Hematopoietic multipotent progenitor cell treated with erythropoietin and hydrocortisone succinate and interleukin-3 and kit ligand, for 6 days (in vitro differentiated cells): ENCODE results near the gene HDAC9.

Experiments used
- DNase-seq: peaks from one replicate; pipeline ENCODE4 v3.0.0-alpha.2; 2015

HDAC9 gene

DNA sequence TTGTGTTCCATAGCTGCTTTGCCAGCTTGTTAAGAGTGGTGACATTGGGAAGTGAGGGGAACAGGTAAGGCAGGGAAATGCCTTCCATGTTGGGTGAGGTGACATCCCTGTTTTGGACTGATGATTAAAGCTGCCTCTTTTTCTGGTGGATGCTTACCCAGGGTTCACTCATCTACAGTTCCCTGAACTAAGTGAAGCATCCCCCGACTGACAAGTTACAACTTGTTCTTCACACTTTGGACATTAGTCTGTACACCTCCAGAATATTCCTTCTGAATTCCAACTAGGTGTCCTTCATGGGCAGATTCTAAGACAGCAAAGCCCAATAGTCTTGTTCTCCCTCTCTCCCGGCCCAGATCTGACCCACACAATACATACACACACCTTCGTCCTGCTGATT is 63.4 kb downstream of the HDAC9 start:
- DNase-seq, result no peak

GRCh38 chr7:18559756-18560155 is 64.2 kb downstream of the HDAC9 start:
- no peak for DNase-seq

DNA sequence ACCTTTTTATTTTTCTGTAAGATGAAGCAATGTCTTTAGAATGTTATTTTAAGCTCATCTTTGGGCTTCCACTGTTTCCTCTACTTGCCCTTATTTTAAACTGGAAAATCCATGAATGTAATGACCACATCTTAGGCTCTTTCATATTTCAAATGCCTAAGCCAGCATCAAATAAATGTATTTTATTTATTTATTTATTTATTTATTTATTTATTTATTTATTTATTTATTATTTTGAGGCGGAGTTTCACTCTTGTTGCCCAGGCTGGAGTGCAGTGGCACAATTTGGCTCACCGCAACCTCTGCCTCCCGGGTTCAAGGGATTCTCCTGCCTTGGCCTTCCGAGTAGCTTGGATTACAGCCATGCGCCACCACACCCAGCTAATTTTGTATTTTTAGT is 69.2 kb downstream of the HDAC9 start:
- DNase-seq, result no peak

- DNase-seq, result no peak
These were observed 69.8 kb downstream of the HDAC9 start for GRCh38 chr7:18565337-18565736.

DNA sequence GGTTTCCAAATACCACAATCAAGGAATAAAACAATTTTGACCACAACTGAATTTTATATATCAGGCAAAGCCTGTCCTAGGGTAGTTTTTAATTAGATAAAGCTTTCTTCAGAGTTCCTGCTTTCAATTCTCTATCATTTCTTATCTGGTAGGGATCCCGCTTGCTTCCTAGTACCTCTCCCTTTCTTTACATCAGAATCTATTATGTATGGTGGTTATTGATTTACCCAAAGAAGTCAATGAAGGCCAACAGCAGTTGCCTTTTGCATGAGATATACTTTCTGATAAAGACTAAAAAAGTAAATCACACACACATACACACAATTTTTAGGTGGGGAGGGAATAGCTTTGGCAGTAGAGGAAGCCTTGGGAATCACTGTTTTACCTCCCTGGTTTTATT is 70.7 kb downstream of the HDAC9 start:
- DNase-seq, result no peak

DNA sequence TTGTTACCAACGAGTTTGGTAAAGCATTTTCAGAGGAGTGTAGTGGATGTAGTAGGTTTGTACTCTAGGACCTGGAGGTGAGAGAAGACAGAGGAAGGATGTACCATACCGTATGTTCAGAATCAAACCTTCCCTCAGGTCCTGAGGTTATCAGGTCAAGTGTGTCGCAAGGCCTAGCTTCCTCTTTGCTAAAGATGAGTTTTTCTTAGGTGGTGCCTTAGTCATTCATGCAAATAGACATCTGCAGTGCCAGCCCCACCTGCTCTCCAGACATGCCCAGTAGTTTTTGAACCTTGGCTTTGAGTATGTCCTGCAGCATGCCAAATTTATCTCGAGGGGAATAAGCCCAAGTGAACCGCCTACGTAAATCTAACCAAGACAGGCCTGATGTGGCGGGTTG is 71.3 kb downstream of the HDAC9 start:
- peak; percentile 13 for DNase-seq

GRCh38 chr7:18570441-18570840 is 74.9 kb downstream of the HDAC9 start:
- DNase-seq, result no peak

- peak; percentile 45 for DNase-seq
These were observed 75.4 kb downstream of the HDAC9 start for GRCh38 chr7:18570890-18571478.

DNA sequence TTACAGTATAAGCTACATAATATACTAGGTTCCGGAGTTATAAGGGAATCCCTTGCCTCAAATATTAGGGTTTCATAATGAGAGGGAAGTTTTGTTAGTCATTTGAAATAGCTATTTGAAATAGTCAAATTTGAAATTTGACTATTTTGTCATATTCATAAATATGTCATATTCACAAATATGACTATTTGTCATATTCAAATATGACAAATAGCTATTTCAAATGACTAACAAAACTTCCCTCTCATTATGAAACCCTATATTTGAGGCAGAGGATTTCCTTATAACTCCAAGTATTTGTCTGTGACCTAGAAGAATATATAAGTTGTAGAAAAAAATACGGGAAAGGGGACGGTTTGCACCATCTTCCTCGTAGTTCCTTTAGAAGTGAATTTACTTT is 76.6 kb downstream of the HDAC9 start:
- DNase-seq, result no peak

DNA sequence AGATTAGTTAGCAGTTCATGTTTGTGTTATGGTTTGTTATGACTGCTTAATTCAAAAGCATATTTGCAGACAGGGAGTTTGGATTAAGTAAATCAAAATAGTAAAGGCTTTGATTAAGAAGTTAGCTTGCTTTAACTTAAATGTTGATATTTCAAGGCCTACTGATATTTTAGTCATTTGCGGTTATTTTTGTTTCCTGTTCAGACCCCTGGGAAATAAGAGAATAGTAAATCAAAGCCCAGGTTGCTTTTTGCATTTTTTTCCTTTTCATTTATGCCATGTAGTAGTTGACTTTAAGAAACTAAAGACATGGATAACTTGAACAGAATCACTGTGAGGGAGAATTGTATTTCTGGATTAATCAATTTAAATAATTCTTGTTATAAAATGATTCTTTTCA is 77.3 kb downstream of the HDAC9 start:
- no peak for DNase-seq

DNA sequence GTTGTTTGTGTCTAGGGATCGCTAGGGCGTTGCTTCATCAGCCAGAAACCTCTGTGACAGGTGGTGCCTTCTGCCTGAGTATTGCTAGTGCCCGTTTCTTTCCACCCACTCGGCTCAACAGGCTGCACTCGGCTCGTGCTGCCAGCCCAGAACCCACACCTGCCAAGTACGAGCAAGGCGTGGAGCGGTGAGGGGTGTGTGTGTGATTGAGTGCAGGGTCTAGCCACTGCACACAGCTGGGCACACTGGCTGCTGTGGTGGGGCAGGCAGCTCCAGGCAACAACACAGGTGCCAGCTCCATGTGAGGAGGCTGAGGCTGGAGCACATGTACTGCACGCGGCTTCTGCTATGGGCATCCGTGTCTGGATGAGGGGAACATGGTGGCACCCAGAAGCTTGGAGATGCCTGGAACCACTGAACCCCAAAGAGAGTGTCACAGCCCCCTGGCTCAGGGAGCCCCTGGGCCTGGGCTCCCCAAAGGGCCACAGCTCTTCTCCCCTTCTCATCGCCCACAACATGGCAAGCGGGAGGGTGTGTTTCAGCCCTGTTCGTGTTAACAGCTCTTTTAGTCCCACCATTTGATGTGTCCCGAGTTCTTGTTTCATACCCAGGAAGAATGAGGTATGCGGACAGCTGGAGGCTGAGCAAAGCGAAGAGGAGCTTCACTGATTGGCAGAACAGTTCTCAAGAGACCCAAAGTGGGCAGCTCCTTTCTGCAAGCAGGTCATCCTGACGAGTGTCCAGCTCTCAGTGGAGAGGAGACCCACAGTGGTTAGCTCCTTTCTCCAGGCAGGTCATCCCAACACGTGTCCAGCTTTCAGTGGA is 78.1 kb downstream of the HDAC9 start:
- DNase-seq, result no peak

GRCh38 chr7:18574235-18574540 is 78.6 kb downstream of the HDAC9 start:
- no peak for DNase-seq

- DNase-seq, result no peak
These were observed 79.1 kb downstream of the HDAC9 start for GRCh38 chr7:18574676-18575075.

GRCh38 chr7:18575622-18576572 is 80.3 kb downstream of the HDAC9 start:
- no peak for DNase-seq

DNA sequence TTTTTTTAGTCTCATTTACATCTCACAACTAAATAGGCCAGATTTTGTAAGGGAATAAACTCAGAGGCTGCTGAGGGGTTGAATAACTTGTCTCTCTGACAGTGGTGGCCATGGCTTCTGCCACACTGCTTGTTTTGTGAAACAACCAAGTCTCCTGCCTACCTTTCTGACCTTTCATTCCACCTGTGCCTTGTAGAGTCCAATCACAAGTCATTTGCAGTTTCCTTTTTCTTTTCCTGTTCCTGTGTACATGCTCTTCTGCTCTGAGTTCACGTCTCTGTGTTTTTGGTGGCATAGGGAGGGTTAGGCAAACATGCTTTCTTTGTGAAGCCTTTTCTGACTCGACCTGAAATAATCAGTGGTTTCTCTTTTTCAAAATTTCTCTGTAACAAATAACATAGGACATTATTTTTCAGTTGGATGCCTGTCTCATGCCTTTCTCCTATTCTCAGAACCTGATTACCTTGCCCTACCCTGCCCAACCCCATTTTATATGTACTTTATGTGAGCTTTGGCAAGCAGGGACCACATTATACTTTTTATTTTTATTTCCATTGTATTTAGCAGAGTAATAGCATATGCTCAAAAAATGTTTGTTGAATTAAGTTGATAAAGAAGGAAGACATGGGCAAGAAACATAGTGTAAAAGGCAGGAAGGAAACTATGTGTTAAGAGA is 81.7 kb downstream of the HDAC9 start:
- no peak for DNase-seq

GRCh38 chr7:18579698-18580097 is 84.1 kb downstream of the HDAC9 start:
- DNase-seq, result no peak

- no peak for DNase-seq
These were observed 85.4 kb downstream of the HDAC9 start for GRCh38 chr7:18580950-18581349.

- DNase-seq, result no peak
These were observed 87.8 kb downstream of the HDAC9 start for GRCh38 chr7:18583305-18583704.

DNA sequence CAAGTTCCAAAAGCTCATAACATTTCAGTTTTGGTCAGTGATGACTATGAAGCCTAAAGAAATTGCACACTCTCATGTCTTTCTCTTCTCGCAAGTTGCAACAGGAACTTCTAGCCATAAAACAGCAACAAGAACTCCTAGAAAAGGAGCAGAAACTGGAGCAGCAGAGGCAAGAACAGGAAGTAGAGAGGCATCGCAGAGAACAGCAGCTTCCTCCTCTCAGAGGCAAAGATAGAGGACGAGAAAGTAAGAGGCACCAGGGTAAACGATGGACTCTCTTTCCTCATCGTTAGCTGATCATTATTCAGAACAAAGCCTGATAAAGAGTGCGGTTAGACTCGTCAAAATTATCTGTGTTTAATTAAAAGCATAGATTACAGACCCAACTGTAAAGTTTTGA is 94.7 kb downstream of the HDAC9 start:
- peak; percentile 4 for DNase-seq

GRCh38 chr7:18590744-18591340 is 95.3 kb downstream of the HDAC9 start:
- DNase-seq, result peak; percentile 56

GRCh38 chr7:18593602-18594279 is 98.2 kb downstream of the HDAC9 start:
- no peak for DNase-seq

GRCh38 chr7:18597754-18598153 is 102.2 kb downstream of the HDAC9 start:
- no peak for DNase-seq
